GM18498 (cell line): ENCODE data around the gene UNC5C.

Source experiments
- ATAC-seq: cut with Tn5 transposase; IDR thresholded peaks from one replicate; pipeline ENCODE4 v1.9.1; 2021; ENCODE audit warnings: mild to moderate bottlenecking, moderate library complexity; ENCODE audit not compliant: unreplicated experiment

Gene UNC5C

DNA sequence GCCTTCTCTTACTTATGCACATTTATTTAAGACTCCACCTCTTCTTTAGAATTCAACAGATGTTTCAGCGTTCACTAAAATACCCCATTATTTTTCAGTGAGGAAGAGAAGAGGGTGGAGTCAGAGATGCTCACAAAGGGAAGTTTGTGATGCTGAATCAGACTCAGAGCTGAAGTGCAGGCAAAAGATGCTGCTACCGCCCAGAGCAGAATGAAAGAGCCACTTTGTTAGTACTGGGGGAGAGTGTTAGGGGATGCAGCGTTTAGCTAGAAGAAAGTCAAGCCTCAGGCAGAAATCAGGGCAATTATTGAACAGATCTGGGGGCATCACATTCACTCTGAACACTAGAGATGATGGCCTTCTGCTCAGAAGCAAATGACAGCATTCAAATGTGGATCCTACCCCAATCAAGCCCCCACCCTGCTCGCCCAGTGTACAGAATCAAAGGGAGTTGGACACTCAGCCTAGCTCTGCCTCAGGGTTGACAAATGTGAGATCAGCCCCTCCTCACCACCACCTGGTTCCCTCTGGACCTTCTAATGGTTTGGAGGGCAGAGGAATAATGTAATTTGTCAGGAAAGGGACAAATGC is 138.3 kb downstream of the UNC5C start:
- no peak for ATAC-seq

DNA sequence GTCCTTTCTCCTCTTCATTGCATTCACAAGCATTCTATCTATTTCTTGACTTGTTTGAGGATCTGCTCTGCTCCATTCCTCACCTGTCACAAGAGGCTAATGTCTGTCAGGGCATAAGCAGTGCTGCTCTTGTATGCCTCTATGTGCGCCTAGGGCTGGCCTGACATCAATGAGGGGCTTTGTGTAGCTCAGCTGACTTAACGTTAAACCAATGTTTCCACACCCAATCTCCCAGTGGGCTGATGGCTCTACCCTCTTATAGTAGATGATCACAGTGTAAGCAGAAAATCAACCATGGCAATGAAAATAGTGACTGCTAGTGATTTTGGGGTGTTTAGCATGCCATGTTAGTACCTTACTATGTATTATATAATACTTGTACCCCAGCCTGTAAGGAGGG is 139.0 kb downstream of the UNC5C start:
- ATAC-seq = no peak

DNA sequence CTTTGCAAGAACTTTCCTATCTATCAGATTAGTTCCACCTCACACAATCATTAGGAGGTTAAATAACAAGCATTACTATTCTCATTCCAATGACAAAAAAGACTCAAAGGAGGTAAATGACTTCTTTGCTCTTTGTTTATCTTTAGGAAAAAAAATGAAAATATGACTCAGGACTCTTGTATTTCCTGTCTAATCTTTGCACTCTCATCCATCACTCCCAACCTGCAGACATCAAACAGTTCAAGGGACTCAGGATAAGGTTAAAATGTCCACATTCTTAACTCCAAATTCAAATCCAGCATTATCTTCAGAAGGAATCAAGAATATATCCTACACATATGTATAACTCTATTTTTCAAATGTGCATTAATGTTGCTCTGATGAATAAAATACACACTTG is 139.6 kb downstream of the UNC5C start:
- ATAC-seq = no peak

DNA sequence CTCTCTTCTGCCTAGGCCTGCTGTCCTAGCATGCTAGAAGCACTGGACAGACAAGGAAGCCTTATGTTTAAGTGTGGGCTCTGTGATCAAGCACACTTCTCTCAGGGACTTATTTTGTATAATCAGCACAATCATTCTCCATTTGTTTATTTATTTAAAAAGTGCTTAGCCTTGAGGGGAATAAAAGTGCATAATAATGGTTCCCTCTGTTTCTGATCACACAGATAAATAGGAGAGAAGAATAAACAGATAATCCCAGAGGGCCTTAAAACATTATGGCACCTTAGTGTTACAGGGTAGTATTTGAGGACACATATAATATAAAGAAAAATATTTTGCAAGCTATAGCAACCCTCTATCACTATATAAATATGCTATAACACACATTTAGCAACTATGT is 146.5 kb downstream of the UNC5C start:
- ATAC-seq = no peak

DNA sequence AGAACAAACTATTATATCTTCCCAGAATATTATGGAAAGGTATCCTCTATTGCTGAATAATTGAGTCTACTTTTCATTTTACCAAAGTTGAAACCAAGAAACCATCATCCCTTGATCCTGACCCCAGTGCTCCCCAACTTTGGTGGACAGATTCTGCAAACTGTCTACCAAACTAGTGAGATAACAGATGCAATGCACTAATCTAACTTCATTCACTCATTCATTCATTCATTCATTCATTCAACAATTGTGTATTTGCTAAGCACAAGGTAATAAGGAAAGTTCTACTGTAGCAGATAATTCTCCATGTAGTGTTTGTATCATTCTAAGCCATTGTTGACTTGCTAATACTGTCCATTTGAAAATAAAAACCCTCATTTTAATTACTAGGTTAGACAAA is 150.6 kb downstream of the UNC5C start:
- ATAC-seq = no peak

DNA sequence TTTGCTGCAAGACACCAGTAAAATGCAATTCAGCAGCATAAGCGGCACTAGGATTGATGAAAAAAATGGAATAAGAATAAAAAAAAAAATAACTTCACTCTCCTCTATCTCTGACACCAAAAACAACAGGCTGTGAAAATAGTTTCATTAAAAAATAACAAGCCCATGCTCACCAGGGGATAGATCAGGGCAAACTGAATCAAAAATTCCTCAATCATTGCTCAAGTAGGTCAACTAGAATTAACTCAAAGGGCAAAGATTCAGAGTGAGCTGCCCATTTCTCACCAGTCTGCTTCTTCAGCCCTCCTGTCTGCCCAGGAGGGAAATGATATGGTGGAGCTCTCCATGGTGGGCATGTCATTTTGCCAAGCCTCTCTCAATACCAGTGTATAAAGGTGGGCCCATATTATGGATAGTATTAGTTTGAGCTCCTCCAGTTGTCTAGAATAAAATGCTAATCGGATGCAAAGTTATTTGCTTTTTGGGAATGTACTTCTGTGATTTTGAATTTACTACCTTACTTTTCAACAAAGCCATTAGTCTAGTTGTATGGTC is 153.9 kb downstream of the UNC5C start:
- no peak for ATAC-seq

DNA sequence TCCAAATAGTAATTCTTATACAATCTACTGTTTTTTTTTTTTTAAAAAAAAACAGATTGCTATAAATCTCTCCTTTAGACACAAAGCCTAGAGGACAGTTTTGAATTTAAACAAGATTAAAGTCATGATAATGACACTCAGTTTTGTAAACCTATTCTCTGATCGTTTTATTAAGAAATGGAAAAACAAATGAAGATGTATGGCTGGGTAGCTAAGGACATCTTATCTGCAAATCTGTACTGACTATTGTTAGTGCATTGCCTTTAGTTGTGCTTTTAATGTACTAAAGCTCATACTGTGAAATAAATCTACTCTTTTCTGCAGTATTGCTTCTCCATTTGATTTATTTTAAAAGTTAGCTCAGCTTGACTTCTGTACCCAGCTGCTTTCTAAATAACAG is 155.0 kb downstream of the UNC5C start:
- no peak for ATAC-seq

DNA sequence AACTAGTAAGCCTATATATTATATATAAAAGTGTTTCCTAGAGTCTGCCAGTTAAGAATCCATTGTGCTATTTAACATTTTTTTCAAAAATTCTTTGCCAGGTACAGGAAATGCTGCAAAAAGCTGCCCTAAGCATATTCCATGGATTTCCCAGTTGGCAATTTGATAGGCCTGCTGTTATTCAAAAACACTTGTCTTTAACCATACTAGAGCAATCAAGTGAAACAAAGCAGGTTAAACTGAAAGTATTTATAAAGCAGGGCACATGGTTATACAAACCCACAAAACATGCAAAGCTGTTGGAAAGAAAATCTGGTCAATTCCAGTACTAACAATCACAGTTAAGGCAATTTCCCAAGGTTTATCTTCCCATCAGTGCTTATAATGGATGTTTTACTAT is 159.9 kb downstream of the UNC5C start:
- ATAC-seq = no peak

DNA sequence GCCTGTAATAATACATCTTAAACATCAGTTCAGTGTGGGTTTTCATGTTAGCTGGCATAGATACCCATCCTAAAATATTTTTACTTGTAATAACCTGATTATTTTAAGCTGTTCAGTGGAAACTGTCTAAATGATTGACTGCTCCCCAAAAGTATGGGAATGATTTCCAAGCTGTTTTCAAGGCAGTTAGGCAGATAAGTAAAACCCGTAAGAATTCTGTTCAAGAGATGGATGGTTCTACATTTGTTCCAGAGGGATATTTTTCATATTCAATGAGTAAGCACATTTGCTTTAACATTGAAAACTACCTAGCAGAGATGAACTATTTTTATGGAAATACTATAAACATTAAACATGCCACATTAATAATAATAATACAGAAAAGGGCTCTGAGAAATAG is 161.1 kb downstream of the UNC5C start:
- no peak for ATAC-seq

DNA sequence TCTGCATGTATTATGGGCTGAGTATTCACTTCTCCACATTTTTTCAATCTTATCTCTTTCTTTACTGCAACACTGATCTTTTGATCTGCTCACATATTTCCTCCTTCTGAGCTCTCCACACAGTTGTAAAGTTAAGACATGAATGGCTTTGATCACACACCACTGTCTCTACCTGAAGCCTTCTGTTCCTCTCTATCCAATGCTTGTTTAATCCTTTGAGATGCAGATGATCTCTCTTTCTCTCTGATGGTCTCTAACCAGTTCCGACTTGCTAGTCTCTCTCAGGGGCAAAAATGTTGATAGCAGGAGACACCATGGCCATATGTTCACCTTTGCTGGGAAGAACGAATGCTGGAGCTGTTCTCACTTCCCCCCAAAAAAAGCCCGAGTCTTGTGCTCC is 162.4 kb downstream of the UNC5C start:
- no peak for ATAC-seq

DNA sequence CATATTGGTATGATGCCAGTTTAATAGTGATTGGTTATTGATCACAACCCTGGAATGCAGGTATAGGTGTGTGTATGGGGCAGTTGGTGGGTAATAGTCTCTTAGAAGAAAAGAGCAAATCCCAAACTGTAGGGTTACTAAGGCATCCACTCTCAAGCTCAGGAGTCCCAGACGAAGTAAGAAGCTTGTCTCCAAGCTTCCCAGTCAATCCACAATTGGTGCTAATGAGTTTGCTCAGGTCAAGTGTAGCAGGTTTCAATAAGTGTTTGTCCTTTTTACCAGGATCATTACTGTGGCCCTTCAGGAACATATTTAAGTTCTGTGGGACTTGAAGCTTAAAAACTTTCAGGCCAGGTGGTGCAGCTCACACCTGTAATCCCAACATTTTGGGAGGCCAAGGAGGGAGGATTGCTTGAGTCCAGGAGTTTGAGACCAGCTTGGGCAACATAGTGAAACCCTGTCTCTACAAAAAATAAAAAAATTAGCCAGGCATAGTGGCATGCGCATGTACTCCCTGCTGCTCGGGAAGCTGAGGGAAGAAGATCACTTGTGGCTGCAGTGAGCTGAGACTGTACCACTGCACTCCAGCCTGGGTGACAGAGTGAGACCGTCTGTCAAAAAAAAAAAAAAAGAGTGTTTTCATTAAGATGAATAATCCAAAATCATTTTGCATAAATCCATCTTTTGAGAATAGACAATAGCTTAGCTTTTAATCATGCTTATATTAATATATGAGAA is 166.8 kb downstream of the UNC5C start:
- no peak for ATAC-seq

DNA sequence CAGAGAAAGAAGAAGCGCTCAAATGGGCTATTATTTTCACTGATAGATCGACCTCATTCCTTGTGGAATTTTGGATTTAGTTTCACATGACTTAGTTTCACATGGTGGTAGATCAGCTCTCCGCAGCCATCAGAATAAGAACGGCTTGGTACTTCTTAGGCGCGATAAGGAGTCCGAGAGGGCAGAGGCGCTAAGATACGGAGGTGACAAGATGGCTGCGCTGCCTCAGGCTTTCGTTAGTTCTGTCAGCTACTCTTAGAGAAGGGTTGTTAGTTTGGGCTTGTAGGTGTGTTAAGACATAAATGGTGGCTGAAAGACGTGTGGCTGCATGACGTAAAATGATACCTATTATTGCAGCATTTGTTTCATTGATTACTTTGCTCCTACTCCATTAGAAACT is 169.1 kb downstream of the UNC5C start:
- ATAC-seq = no peak

DNA sequence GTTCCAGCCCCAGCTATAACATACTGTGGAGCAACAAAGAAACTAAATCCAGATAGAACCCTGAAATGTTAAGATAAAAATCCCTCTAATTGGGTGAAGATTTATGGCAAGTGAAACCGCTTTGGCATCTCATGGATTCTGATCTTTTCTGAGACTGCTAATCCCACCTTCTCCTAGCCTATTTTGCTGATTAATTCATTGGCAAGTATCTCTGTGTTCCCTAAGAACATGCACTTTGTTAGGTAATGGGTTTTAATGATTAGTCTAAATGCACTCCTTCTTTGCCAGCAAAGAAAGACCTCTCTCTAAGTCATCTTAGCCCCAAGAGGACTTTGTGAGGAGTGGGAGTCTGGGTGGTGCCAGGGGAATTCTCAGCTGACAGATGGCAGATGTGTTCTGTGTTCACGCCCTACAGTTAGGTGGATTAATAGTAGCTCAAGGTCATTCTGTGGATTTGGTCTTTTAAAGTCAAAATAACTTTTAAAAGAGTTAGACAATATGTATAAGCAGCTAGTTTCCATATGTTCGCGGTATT is 171.3 kb downstream of the UNC5C start:
- no peak for ATAC-seq

DNA sequence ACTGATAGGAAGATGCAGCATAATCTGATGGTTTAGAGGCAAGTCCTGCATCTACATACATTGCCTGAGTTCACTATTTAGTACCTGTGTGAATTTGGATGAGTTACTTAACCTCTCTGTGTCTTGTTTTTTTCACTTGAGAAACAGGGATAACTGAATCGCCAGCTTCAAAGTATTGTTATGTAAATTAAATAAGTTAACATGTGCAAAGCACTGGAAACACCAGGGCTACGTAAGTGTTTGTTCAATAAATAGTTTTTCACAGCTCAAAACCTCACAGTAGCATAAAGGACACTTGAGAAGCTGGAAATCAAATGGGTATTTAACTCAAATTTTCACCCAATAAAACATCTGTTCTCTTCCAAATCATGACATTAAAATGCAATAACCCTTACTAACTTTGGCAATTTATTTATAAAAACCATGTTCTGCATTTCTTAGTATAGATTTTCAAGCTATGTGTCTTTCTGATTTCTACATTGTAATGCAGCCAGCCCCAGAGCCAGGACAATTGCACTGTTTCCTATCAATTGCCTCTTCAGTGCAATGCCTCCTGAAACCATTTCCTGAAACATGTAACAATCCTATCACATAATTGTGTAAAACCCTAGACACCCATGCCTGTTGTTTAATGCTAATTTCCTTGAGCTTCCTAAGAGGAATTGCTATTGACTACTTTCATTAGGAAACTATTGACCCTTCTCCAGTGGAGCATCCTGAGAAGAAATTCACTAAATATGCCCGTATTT is 177.1 kb downstream of the UNC5C start:
- no peak for ATAC-seq

DNA sequence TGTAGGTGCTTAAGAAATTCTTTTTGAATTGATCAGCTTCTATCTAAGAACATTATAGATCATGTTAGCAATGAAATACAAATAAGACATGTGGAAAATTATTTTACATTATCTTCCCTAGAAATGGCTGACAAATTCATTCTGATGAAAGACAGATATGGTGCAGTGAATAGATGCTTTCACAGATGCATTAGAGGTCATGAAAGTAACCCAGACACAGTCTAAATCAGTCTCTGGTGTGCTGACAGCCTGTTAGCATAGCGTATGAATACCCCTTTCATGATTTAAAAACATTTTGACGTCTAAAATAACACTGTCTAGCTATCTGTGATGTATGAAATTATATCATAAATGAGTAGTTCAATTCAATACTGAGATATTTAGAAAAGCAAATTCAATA is 180.9 kb downstream of the UNC5C start:
- no peak for ATAC-seq

DNA sequence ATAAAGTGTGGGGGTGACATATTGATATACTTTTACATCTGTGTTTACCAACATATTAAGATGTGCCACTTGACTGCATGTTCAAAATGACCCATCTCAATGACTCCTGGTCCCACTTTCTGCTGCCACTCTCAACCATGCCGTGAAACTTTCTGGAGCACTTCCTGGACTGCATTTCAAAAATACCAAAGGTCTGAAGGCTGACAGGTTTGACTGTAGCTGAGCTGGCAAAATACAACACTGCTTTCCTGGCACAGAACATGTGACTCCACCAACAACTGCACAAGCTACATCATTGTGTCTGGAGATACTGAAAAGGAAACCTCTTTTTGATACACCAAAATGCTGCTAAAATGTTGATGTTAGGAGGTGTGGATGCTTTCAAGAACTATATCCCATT is 184.8 kb downstream of the UNC5C start:
- ATAC-seq = no peak

DNA sequence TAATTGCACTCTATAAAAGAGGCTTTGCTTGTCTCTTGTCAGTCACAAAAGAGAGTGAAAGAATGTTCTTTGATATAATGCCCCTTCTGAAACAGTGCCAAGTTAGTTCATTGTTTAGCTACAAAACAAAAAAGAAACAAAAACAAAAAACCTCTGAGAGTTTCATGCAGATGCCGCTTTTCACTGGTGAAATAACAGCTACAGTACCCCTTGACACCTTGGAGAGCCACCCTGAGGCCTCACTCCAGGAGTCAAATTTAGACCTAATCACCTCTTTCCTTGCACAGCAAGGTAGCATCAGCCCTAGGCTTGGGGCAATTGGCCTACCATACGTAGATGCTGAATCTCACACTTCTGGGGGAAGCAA is 185.2 kb downstream of the UNC5C start:
- ATAC-seq = no peak

DNA sequence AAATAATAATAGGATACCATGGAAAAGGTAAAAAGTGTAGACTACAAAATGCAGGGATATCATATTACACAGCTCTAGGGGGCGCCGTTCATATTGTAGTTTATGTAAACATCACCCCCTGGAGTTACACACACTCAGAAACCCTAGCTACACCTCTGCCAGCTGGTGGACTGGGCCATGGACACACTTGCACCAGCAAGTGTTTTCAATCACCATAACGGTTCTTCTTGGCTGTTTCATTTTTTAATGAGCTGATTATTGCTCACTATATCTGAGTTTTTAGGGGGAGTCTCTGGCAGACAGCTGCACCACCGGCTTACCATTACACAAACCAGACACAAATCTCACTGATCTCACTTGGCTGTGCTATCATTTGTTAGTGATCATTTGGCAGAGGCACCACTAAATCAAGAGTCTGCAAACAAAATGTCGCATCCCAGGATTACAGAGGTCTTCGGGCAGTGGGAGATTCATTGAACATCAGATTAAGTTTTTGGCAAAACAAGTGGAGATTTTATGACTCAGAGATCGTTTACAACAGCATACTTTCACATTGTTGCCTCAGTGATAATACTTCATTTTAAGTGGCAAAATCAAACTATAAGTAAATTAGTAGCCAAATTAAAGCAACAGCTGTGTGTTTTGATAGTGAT is 185.7 kb downstream of the UNC5C start:
- ATAC-seq = no peak

DNA sequence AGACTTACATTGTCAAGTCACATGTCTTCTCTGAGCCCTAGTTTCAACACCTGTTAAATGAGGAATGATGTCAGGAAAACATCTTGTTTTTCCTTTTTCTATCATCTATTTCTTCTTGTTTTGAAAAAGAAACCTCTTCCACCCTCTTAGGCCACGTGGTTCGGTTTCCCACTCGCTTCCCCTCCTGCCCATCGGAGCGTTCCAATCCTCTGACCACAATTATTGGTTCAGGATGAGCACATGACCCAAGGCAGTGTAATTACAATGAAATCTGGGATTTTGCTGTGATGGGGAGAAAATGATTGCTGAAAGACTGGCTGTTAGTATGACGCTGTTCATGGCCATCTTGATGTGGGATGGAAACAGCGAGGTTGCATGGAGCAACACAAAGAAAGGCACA is 186.7 kb downstream of the UNC5C start:
- ATAC-seq = no peak

DNA sequence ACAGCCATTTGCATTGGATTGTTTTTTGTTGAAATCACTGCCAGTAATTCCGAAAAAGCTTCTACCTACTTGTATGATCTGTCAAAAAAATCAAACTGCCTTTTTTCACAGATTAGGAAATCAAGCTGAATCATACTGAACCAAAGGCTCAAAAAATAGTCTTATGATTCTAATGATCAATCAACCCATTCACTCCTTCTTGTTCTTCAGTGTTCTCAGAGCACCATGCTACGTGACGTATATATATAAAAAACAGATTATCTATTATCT is 187.1 kb downstream of the UNC5C start:
- ATAC-seq = no peak

DNA sequence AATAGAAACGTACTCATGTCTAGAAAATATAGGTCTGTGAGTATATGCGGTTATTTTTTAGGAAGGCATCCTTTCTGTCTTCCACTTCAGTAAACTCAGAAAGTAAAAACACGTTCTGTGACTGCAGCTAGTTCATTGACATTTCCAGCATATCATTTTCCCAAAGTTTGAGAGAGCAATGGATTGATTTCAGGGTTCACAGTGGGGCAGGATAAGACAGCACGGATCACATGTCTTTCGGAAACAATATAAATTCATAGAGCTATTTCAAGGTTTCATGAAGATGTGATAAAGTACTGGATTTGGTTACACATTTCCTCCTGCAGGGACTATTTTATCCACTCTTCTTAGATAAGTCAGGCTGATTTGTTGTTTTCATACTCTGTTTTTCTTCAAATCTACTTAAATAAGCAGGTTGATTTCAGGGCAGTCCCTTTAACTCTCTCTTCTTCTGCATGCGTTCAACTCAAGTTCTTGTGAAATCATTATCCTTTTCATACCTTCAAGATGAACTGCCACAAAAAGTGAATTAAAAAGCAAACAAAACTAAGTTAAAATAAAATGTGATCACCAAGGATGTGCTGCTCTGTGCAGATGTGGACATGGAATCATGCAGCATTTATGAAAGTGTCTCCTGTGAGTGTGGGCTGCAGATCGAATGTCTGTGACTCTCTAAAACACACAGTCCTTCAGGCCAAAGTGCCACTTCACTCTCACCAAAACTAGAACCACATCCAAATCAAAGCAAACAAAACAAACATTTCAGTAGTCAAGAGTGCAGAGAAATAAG is 187.7 kb downstream of the UNC5C start:
- no peak for ATAC-seq
